Glutamatergic neuron (in vitro differentiated cells): ENCODE measurements around the gene SPTB. TPM values are rescaled to one million over a fixed set of nuclear protein-coding genes. Genes with fewer than 3 reads are reported as not detected.

Experiments used
- DNase-seq: peaks from one replicate; pipeline ENCODE4 v3.0.0; 2022
- H3K27ac Mint-ChIP-seq: one replicate; pipeline ENCODE4 v1.8.0; 2020; ENCODE audit warnings: mild to moderate bottlenecking, mixed read lengths, inconsistent platforms; ENCODE audit not compliant: unreplicated experiment
- H3K27me3 Mint-ChIP-seq: one replicate; pipeline ENCODE4 v1.8.0; 2020; ENCODE audit warnings: mild to moderate bottlenecking, moderate library complexity, mixed read lengths, inconsistent platforms; ENCODE audit not compliant: unreplicated experiment
- H3K36me3 Mint-ChIP-seq: one replicate; pipeline ENCODE4 v1.8.0; 2020; ENCODE audit warnings: mild to moderate bottlenecking, mixed read lengths, inconsistent platforms; ENCODE audit not compliant: unreplicated experiment
- H3K4me1 Mint-ChIP-seq: one replicate; pipeline ENCODE4 v1.8.0; 2020; ENCODE audit warnings: mild to moderate bottlenecking, low read depth, mixed read lengths, inconsistent platforms; ENCODE audit not compliant: unreplicated experiment
- H3K4me3 Mint-ChIP-seq: one replicate; pipeline ENCODE4 v1.8.0; 2020; ENCODE audit warnings: mild to moderate bottlenecking, mixed read lengths, inconsistent platforms; ENCODE audit not compliant: unreplicated experiment
- H3K9me3 Mint-ChIP-seq: one replicate; pipeline ENCODE4 v1.8.0; 2020; ENCODE audit warnings: mild to moderate bottlenecking, moderate library complexity, mixed read lengths, inconsistent platforms; ENCODE audit not compliant: unreplicated experiment
- CTCF ChIP-seq: fragments of 200-600 bp; sonication (generic); IDR thresholded peaks from one replicate; pipeline ENCODE4 v1.5.0; 2021; ENCODE audit not compliant: partially characterized antibody, unreplicated experiment
- total RNA-seq: library from RNA; stranded (reverse); fragmentation: NEBNext Ultra II Directional; extraction: Animal tissue kit (Norgen Biotek cat#: 25700); gene quantifications from one replicate; pipeline ENCODE4 v1.2.1, GENCODE V29; 2021; ENCODE audit not compliant: unreplicated experiment

The SPTB gene
- total RNA-seq, 1 donor from 2014 or later = 1.9 TPM

- peaks cover 4% of the 10 kb centered on the region for H3K36me3 Mint-ChIP-seq
- peaks cover 4% of the 10 kb centered on the region for H3K9me3 Mint-ChIP-seq
- H3K27ac Mint-ChIP-seq = no peak overlapping the region
- H3K27me3 Mint-ChIP-seq = no peaks in the 10 kb centered on the region
- DNase-seq = no peak
- no peak for TF ChIP-seq CTCF
- H3K4me3 Mint-ChIP-seq = no peak overlapping the region
- H3K4me1 Mint-ChIP-seq = peaks cover 4% of the 10 kb centered on the region
Observed at GRCh38 chr14:64748521-64748920, 131.2 kb downstream of the SPTB start.

- TF ChIP-seq CTCF = no peak
- Mint-ChIP-seq H3K4me3 (no peak overlapping the region), H3K27me3 (no peaks in the 10 kb centered on the region), H3K9me3 (peaks cover 4% of the 10 kb centered on the region), H3K4me1 (peaks cover 4% of the 10 kb centered on the region), H3K27ac (no peak overlapping the region), H3K36me3 (peaks cover 4% of the 10 kb centered on the region)
- no peak for DNase-seq
Observed at GRCh38 chr14:64747327-64747726, 132.4 kb downstream of the SPTB start.

GRCh38 chr14:64746298-64747250, 133.1 kb downstream of the SPTB start:
- H3K27ac Mint-ChIP-seq = no peak overlapping the region
- peaks cover 5% of the 10 kb centered on the region for H3K9me3 Mint-ChIP-seq
- H3K27me3 Mint-ChIP-seq = no peaks in the 10 kb centered on the region
- peaks cover 4% of the 10 kb centered on the region for H3K4me1 Mint-ChIP-seq
- peaks cover 4% of the 10 kb centered on the region for H3K36me3 Mint-ChIP-seq
- no peak for DNase-seq
- H3K4me3 Mint-ChIP-seq = no peak overlapping the region
- TF ChIP-seq CTCF = no peak

- Mint-ChIP-seq H3K27me3 (no peaks in the 10 kb centered on the region), H3K27ac (no peak overlapping the region), H3K4me1 (peaks cover 4% of the 10 kb centered on the region), H3K4me3 (no peak overlapping the region), H3K36me3 (peaks cover 4% of the 10 kb centered on the region), H3K9me3 (peaks cover 6% of the 10 kb centered on the region)
- DNase-seq = no peak
- no peak for TF ChIP-seq CTCF
Observed at GRCh38 chr14:64745511-64746091, 134.1 kb downstream of the SPTB start.

- H3K4me1 Mint-ChIP-seq = peaks cover 4% of the 10 kb centered on the region
Observed at GRCh38 chr14:64743061-64743460, 136.6 kb downstream of the SPTB start.

More at GRCh38 chr14:64743061-64743460, 136.6 kb downstream of the SPTB start:
- DNase-seq = no peak
- no peak overlapping the region for H3K4me3 Mint-ChIP-seq
- H3K36me3 Mint-ChIP-seq = peaks cover 4% of the 10 kb centered on the region
- no peaks in the 10 kb centered on the region for H3K27me3 Mint-ChIP-seq
- TF ChIP-seq CTCF = no peak
- H3K27ac Mint-ChIP-seq = no peak overlapping the region
- peaks cover 10% of the 10 kb centered on the region for H3K9me3 Mint-ChIP-seq
